ENCODE measurements around the gene FAR2.
"Not testable (repeated sequence)": the region's sequence is repeated elsewhere in the genome, so short reads cannot be mapped to it uniquely, and the experiment has no call there.

The FAR2 gene

GRCh38 chr12:29346769-29347421 lies 197.8 kb downstream of the FAR2 start:
- DNase-seq: no peak

GRCh38 chr12:29350080-29350479 lies 201.0 kb downstream of the FAR2 start:
- DNase-seq: no peak

DNA sequence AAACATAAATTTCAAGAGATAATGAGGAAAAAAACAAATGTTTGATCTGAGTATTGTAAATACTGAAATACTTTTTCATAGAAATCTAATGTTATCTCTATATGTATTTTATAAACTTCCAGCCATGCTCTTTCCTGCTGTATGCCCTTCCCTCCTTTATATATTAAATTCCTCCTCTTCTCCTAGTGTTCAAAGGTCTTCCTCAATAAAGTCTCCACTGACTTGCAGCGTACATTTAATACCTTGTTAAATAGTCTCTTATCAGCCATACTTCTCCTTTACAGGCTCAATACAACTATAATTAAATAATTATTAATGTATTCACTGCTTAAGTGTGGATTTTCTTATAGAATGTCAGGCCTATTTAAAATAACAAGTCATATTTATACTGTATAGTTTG lies 205.9 kb downstream of the FAR2 start:
- DNase-seq: no peak

- DNase-seq: no peak
These were observed 216.0 kb downstream of the FAR2 start for GRCh38 chr12:29365091-29365490.

DNA sequence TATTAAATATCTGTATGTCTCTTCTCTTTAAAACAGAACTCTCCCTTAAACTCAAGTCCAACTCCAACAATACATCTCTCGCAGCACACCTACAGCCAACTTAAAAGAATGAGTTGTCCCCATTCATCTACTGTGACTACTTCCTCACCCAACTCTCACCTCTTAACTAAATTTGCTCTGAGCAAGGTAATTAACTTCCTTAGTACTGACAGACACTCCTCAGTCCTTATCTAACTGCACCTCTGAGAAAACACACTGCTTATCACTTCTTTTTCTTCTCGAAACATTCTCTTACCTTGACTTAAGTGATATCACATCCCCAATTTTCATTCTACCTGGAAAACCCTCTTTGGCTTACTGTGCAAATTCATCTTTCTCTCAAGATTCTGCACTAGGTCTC lies 224.9 kb downstream of the FAR2 start:
- no peak for DNase-seq

GRCh38 chr12:29374913-29375312 lies 225.8 kb downstream of the FAR2 start:
- DNase-seq: no peak

DNA sequence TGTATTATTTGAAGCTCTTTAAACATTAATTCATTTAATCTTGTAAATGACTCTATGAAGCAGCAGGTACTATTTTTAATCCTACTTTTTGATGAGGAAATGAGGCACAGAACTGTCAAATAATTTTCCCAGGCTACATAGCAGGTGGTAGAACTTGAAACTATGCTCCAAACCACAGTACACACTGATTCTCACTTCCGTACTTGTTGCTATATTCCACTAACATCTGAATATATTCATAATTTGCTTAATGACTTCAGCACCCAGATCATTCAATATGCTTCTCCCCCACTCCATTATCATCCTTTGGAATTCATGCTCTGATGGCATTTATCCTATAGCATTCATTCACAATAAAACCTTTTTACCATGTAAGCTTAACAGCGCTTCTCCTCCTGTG lies 227.0 kb downstream of the FAR2 start:
- no peak for DNase-seq

- peak; percentile 100 for DNase-seq
These were observed 231.8 kb downstream of the FAR2 start, which contains the start of gene ERGIC2 for GRCh38 chr12:29380536-29381523. Gene ERGIC2, minus strand, starts transcription at chr12:29381172. Its CDS starts 9,539 bp downstream, at chr12:29371633.

- DNase-seq: no peak
These were observed 233.2 kb downstream of the FAR2 start for GRCh38 chr12:29382251-29382650.

DNA sequence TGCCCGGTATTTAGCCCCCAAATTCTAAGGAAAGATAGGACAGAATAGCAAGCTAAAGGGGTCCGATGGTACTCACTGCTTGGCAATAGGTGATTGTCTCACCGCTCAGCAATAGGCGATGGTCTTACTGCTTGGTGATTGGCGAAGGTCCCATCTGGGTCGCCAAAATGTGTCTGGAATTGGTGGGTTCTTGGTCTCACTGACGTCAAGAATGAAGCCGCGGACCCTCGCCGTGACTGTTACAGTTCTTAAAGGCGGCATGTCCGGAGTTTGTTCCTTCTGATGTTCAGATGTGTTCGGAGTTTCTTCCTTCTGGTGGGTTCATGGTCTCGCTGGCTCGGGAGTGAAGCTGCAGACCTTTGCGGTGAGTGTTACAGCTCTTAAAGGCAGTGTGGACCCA lies 236.1 kb downstream of the FAR2 start:
- DNase-seq: not testable (repeated sequence)
